GM18873 (cell line): ENCODE results near the gene VWA2.

Experiments used
- ATAC-seq: cut with Tn5 transposase; IDR thresholded peaks from one replicate; pipeline ENCODE4 v1.9.1; 2021; ENCODE audit warnings: mild to moderate bottlenecking, moderate library complexity, moderate number of reproducible peaks; ENCODE audit not compliant: unreplicated experiment, low FRiP score

VWA2 gene, protein sequence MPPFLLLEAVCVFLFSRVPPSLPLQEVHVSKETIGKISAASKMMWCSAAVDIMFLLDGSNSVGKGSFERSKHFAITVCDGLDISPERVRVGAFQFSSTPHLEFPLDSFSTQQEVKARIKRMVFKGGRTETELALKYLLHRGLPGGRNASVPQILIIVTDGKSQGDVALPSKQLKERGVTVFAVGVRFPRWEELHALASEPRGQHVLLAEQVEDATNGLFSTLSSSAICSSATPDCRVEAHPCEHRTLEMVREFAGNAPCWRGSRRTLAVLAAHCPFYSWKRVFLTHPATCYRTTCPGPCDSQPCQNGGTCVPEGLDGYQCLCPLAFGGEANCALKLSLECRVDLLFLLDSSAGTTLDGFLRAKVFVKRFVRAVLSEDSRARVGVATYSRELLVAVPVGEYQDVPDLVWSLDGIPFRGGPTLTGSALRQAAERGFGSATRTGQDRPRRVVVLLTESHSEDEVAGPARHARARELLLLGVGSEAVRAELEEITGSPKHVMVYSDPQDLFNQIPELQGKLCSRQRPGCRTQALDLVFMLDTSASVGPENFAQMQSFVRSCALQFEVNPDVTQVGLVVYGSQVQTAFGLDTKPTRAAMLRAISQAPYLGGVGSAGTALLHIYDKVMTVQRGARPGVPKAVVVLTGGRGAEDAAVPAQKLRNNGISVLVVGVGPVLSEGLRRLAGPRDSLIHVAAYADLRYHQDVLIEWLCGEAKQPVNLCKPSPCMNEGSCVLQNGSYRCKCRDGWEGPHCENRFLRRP

DNA sequence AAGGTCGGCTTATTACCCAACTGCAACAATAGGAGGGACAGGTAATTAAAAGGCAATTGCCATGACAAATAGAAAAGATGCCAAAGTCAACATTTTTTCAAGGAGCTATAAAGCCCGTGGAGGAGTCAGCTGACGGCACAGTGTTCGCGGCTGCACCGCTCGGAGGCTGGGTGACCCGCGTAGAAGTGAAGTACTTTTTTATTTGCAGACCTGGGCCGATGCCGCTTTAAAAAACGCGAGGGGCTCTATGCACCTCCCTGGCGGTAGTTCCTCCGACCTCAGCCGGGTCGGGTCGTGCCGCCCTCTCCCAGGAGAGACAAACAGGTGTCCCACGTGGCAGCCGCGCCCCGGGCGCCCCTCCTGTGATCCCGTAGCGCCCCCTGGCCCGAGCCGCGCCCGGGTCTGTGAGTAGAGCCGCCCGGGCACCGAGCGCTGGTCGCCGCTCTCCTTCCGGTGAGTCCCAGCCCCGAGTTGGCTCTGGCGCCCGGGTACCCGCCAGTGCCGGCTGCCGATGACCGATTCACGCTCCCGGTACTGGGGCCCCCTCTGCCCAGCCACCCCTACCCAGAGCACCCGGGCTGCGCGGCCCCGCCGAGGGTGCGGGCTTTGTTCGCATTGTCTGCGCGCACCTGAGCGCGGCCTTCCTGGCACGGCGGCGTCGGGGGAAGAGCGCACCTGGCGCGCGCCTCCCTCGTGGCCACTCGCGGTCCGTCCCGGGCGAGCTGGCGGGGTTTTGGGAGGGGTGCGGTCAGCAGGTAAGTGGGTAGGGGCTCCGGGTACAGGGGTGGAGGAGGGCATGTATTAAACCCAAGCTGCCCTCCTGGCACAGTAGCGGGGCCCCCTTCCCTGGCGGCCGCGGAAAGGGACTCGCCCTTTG, at the start of gene VWA2:
VWA2 (plus strand) TSS at position 138 of the 877 bp plus-strand sequence. CDS start 9,460 bp downstream, outside the sequence.
- ATAC-seq = no peak

DNA sequence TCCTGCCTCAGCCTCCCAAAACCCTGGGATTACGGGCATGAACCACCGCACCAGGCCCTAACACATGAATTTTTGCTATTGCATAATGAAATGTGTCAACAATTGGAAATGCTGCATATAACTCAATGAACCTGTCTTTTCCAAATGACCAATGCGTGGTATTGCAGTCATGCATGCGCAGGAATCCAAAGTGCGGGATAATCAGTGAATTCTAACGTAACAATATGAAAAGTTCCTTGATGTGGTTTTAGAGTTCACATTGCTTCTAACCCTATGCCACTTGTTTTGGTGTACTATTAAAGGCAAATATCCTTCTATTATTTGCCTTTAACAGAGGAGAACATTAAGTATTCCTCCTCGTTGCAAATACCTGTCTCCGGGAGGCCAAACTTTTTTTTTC, 49.4 kb upstream of the VWA2 start:
- ATAC-seq = no peak

DNA sequence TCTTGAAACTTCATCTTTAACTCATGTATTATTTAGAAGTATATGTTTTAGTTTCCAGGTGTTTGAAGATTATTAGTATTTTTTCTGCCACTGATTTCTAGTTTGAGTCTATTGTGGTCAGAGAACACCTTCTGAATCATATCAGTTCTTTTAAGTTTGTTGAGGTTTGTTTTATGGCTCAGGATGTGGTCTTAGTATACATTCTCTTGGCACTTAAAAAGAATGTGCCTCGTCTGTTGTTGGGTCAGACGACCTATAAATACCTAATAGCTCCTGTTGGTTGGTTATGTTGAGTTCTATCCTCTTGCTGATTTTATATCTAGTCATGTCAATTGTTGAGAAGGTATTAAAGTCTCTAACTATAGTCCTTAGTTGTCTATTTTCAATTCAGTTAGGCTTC, 44.0 kb upstream of the VWA2 start:
- ATAC-seq = peak; percentile 75

DNA sequence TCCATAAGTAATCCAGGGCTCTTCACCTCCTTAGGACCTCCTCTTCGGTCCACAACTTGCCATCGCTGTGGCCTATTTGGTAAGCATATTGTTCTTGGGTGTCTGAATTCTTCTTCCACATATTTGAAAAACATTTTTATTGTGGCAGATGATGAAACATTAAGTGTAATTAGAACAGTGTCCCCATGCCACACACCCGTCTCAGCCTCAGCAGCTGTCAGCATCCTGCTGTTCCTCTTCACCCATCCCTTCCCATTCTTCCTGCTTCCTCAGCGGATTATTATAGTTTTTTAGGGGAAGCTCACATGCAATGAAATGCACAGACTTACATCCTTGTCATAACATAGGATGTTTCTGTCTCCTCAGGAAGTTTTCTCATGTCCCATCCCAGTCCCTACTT, 39.8 kb upstream of the VWA2 start:
- no peak for ATAC-seq

DNA sequence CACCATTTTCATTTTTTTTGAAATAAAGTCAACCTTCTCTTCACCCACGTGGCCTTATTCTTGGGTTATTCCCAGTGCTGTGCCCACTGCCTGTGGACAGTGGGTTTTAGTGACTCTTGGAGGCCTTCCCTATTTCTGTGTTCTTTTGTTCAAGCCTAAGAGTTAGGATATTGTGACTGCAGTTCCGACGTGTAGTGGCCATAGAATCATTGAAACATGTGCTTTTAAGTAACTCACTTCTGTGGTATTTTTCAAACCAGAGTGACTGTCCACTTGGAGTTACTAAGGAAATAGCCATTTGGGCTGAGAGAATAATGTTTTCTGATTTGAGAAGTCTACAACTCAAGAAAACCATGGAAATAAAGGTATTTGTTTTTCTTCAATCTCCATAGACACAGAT, 36.2 kb upstream of the VWA2 start:
- ATAC-seq = no peak

DNA sequence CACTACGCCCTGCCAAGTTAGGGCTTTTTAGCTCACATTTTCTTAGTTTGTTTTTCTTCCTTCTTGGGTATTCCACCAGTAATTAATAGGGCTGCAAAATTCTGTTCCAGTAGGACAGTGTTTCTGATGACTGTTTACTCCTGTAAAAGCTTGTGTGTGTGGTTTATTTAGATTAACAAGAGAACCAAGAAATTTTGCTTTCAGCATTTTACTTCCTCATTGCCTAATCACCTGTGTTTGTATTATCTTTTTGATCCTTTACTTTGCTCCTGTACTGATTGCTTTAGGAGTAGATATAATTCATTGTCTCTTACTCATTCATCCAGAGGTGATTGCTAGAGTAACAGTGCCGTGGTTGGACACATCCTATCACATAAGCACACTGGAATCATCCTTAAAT, 32.2 kb upstream of the VWA2 start:
- ATAC-seq = no peak

DNA sequence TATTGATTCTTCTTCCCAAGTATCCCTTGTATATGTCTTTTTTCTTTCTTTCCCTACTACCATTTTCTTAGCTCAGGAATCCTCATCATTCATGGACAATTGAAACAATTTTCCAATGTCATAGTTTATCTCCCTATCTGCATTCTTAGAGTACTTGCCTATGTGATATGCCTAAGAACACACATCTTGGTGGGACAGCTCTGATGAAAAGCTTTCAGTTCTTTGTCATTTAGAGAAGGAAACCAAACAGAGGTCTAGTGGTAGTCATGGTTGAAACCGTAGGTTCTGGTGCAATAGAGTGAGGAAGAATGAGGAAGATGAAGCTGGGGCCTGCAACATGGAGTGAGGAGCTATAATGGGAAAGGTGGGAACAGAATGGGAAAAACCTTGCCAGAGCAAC, 31.7 kb upstream of the VWA2 start:
- no peak for ATAC-seq

DNA sequence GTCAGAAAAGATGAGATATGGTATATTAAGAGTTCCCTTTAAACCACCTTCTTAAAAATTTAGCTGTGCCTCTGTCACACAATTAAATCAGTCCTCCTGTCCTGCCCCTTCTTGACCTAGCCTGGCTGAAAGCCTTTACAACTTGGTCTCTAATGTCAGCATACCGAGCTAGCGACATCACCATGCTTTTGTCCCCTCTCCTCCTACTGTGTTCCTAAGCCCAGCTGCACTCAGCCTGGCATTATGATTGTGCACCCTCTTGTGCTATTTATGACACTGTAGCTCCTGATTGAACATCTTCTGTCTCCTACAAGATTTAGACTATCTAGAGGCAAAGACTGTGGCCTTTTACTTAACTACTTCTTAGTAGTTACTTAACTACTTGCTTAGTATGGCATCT, 30.7 kb upstream of the VWA2 start:
- ATAC-seq = no peak

DNA sequence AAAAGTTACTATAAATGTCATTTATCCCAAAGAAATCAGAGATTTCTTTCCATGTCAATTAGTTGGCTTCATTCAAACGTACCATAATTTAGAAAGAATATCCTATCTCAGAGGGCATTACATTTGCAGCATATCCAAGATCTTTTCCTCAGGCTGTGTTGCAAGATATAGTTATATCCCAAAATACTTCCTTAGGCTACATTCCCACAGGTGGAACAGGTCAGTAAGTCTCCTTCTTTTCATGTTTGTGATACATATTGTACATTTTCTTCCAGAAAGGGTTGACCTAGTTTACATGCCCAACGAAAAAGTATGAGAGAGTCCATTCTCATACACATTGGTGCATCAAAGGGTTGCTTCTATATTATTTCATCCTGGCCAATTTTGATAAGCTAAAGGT, 26.9 kb upstream of the VWA2 start:
- ATAC-seq = no peak

DNA sequence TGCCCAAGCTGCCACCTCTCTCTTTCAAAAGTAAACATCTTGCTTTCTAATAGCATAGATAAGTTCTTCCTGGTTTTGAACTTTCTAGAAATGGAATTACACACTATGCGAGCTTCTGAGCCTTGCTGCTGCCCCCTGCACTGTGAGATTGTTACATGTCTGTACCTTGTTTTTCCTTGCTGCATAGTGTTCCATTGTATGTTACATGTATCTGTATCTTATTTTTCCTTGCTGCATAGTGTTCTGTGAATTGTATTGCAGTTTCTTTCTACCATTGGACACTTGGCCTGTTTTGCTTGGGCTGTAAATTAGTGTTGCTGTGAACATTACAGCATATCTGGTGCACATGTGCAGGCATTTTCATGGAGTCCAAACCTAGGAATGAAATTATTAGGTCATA, 24.0 kb upstream of the VWA2 start:
- no peak for ATAC-seq

DNA sequence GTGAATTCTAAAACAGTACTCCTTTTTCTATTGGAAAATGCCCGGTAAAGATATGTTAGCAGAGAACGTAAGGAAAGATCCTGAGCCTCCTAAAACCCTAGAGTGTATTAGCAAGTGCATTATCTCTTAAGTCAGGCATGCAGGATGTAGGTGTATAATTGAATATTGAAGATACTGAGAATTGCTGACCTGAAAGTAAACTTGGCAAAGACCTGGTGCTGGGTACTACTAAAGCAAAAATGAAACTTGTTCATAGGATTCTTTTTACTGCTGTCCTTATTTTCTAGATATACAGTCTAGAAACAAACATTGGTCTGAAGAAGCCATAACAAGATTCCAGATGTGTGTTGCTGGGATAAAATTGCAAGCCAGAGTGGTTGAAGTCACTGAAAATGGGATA, 18.8 kb upstream of the VWA2 start:
- no peak for ATAC-seq

DNA sequence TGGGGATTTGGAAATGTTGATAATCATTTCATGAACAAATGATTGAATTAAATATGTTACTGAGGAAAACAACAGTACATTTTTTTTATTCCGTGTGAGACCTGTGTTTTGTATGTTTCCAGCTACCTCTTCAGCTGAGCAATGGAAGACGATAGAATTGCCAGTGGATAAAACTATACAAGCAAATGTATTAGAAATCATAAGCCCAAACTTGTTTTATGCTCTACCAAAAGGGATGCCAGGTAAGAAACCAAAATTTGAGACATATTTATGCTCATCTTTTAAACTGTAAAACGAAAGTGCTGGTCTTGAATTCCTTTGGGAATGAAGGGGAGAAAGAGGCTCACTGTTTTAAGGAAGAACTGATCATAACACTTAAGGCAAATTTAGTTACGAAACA, 17.8 kb upstream of the VWA2 start:
- no peak for ATAC-seq

DNA sequence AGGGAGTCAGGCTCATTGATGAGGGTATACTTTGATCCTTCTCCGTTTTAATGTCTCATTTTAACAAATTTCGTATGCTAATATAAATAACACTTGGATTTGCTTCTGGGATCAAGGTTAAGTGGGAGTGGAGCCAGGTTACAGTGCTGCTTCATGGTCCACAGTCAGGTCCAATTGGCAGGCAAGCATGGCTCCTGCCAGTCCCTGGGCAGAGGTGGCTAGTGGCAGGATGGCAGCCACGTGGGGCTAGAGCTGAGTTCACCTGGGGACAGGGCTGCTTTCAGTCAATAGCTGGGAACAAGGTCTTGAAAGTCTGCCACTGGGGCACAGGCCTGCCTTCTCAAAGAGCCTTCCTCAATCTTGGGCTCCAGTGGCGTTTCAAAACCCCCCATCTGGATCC, 16.0 kb upstream of the VWA2 start:
- ATAC-seq = no peak

DNA sequence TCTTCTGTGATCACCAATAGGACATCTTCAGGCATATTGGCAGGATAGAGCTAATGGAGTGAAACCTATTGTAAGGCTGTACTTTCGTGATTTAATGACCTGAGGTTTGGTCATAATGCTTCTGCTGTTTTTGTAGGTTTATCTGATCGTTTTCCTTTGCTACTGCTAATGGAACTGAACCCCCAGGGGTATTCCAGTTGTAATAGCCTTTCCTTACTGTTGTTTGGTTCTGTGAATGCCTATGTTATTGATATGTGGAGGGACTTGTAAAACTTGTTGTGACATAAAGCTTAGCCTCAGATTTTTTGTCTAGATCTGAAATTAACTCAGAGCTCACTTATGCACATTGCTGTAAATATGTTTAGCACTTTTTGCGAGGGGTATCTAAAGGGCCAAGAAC, 10.9 kb upstream of the VWA2 start:
- no peak for ATAC-seq

DNA sequence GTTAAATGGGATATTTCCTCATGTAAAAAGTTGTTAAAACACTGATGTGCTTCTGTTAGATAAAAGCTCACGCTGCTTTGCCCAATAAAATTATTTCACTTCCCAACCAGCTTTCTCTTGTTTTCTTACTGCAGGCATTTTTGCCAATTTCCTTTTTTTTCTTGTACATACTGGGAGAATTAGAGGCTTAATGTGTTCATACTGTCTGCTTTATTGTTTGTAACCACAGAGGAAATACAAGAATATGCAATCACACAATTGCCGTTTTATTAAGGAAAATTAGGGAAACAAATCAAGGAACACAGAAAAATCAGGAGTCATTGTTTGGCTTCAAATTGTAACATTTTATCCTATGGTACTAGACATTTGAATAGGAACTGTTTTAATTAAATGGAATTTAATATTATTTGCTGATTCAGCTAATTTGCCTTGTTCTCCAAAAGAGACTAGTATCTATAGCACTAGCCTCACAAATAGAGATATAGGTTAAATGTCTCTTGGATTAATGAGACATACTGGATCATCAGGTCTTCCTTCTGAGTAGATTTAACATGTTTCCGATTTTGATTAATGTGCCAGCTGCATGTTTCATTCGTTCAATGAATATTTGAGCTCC, 6.4 kb upstream of the VWA2 start:
- ATAC-seq = no peak

DNA sequence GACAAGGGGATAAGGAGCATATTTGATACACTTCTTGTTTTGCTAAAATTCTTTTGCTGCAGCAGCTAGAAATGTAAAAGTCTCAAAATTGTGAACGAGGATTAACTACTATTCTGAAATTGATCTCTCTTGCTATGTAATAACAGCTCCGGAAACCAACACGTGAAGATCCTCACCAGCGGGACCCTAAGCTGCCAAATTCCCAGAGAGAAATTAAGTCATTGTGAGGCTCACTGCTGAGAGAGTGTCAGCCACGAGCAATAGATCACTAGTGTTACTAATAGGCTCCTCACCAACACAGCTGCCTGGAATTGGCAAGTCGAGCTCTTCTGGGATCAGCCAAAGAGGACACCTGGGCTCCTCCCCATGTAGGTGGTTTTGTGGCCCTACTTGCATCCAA, 5.6 kb upstream of the VWA2 start:
- no peak for ATAC-seq

DNA sequence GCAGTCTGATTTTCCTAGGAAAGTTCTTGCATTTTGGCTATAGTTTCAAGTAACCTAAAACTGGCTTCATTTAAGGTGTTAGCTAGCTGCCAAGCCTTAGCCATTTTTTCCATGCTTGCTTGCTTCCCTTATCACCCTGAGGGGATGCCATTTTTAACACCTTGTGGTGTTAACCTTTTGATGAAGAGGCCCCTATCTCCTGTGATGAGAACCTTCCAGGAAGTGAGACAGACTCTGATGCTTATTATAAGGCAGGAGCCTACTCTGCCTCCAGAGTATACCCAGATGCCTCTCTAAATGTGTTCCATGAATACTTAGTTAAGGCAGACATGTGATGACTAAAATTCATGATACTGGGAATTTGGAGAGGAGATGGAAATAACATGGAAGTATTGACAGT, 4.9 kb upstream of the VWA2 start:
- no peak for ATAC-seq

DNA sequence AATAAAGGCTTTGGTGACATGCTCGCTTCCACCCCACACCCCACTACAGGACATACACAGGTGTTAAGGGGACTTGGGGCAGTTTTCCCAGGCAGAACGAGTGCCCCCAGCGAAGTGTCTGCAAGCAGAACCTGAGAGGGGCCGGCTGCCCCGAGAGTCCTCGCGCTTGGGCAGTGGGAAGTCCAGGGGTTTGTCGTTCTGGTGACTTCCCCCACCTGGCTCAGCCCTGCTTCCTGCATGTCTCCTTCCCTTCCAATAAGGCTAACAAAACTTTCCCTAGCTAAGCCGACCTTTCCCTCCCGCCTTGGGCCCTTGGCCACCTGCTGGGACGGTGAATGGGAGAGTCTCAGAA, 916 bp downstream of the VWA2 start:
- ATAC-seq = no peak

DNA sequence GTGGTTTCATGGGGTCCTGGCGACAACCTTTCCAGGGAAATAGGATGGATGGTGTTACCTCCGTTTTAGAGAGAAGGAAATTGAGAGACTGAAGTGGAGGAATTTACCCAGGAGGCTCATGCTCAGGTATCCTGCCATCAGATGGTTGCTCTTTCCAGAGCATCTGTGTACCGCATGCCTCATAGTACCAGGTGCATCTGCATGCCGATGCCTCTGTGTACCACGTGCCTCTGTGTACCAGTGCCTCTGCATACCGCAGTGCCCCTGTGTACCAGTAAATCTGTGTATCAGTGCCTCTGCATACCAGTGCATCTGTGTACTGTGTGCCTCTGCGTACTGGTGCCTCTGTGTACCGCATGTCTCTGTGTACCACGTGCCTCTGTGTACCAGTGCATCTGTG, 3.2 kb downstream of the VWA2 start:
- no peak for ATAC-seq

DNA sequence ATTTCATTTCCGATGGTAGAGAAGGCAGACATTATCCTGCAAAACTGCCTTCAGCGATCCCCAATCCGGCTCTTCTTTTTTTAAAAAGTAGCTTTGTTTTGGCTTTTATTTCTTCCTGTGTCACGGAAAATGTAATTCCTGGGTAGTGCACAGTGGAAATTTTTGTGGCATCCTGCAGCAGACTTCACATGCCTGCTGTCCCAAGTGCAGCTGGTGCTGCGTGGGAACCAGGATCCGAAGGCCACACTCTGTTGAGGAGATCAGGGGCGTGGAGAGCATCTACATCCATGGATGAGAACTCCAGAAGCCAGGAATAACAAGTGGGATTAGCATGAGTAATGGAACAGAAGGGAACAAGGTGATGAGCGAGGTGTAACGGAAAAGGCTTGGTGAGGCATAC, 4.6 kb downstream of the VWA2 start:
- no peak for ATAC-seq

DNA sequence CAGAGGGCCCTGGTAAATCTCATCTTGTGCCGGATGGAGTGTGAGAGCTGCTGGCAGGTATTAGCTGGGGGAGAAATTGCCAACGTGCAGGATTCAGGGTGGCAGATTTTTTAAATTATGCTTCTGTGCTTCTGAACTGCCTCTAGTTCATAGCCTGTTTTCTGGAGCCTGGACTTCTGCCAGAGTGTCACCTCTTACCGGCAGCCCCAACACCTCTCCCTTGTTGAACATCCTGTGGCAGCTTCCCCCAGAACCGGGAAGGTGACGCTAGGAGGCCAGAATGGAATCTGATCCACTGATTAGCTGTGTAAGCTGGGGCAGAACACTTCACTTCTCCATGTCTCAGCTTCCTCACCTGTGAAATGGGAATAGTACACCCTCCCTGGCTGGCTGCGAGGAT, 5.1 kb downstream of the VWA2 start:
- no peak for ATAC-seq
